Frontal cortex (tissue), 4 donors: Measurements from ENCODE around the gene POGK. TPM values are rescaled to one million over a fixed set of nuclear protein-coding genes. Genes with fewer than 3 reads are reported as not detected.
A peak's percentile ranks its signal among the peaks of the same experiment; 100 is the strongest.
"Not testable (repeated sequence)": the region's sequence is repeated elsewhere in the genome, so short reads cannot be mapped to it uniquely, and the experiment has no call there.

Source experiments
- DNase-seq, 2 donors: peaks; one replicate each; pipeline ENCODE4 v3.0.0; 2012; ENCODE audit warnings: low spot score in 2 of 2
- FAIRE-seq: peaks from 2 replicates; lab custom pipeline; 2012; peaks lifted over from hg19 to GRCh38; lab: Jason Lieb, UNC
- total RNA-seq: library from RNA; depleted of rRNA; stranded (reverse); fragments of >200 nt; gene quantifications from one replicate; pipeline ENCODE4 v1.2.3, GENCODE V29; 2014
- donor health status: control.
- donor health status: control.
- donor health status: control.

The POGK gene
- total RNA-seq, 1 donor from 2014 or later: 62.4 TPM

DNA sequence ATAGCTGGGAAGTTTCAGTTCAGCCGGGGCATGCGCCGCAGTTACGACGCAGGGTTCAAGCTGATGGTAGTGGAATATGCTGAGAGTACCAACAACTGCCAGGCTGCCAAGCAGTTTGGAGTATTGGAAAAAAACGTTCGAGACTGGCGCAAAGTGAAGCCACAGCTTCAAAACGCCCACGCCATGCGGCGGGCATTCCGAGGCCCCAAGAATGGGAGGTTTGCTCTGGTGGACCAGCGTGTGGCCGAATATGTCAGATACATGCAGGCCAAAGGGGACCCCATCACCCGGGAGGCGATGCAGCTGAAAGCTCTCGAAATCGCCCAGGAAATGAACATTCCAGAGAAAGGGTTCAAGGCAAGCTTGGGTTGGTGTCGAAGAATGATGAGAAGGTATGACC lies 9.9 kb downstream of the POGK start:
- no peak for FAIRE-seq
- DNase-seq: no peak

DNA sequence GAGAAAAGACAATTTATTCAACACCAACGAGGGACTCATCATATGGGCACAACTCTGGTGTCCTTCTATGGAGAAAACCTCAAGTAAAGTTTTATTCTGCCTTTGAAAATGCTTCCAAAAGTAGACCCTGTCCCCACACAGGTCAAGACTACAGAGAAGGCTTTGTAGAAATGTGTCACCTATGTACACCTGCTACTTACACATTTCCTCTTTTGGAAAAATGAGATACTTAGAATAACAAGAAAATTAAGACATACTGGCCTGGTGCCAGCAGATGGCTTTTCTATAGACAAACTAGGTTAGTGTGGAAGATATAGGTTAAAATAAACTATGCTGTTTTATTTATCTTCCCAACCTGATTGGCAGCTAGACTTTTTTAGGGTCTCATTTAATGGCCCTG lies 13.6 kb downstream of the POGK start:
- DNase-seq (no peak), FAIRE-seq (no peak)

DNA sequence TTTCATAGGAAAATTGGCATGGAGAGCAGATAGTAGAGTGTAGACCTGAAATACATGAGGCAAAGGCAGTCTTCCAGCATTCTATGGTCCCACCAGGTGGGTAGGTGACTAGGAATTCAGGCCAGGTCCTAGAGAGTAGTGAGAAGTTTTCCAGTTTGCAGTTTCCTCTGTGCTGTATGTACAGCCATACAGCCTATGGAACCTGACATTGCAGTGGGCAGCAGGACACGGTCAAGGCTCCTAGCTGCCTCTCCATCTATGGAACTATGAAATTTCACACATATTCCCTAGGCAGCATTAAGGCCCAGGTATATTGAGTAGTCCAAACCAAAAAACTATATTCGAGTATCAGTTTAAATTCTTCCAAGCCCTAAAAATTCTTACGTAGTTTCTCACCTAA lies 16.3 kb downstream of the POGK start:
- no peak for FAIRE-seq
- no peak for DNase-seq

GRCh38 chr1:166857995-166858394 lies 18.7 kb downstream of the POGK start:
- FAIRE-seq (no peak), DNase-seq (no peak)

- peak; percentile 19 for FAIRE-seq
These were observed 19.6 kb downstream of the POGK start for GRCh38 chr1:166858726-166859419.

DNA sequence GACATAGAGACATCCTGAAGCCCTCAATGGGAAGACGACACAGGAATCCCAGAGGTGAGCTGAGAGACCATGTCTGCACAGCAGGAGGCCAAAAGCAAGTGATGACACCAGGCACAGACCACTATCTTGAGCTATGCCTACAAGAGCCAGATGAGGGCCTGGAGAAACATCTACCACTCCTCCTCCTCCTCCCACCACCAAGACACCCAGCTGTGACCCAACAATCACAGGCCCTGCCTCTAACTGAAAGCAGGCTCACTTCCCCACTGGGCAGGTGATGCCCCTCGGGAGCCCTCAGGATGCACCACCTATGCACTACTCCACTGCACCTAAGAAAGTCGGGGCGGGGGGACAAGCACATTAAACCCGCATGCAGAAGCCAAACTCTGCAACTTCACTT lies 20.3 kb downstream of the POGK start:
- FAIRE-seq: no peak
- DNase-seq: no peak

More at GRCh38 chr1:166858726-166859419, 19.6 kb downstream of the POGK start:
- peak; percentile 32 to 49 for DNase-seq

GRCh38 chr1:166865926-166866325 lies 26.7 kb downstream of the POGK start:
- FAIRE-seq: no peak
- no peak for DNase-seq

- DNase-seq (no peak), FAIRE-seq (no peak)
These were observed 29.4 kb downstream of the POGK start for GRCh38 chr1:166868639-166869038.

- FAIRE-seq (no peak), DNase-seq (no peak)
These were observed 30.2 kb downstream of the POGK start for GRCh38 chr1:166869318-166870099.

- FAIRE-seq (no peak), DNase-seq (no peak)
These were observed 31.3 kb downstream of the POGK start for GRCh38 chr1:166870584-166870983.

- DNase-seq: no peak
- no peak for FAIRE-seq
These were observed 35.2 kb downstream of the POGK start for GRCh38 chr1:166874464-166874863.

- DNase-seq (no peak), FAIRE-seq (no peak)
These were observed 36.0 kb downstream of the POGK start for GRCh38 chr1:166875302-166875733.

DNA sequence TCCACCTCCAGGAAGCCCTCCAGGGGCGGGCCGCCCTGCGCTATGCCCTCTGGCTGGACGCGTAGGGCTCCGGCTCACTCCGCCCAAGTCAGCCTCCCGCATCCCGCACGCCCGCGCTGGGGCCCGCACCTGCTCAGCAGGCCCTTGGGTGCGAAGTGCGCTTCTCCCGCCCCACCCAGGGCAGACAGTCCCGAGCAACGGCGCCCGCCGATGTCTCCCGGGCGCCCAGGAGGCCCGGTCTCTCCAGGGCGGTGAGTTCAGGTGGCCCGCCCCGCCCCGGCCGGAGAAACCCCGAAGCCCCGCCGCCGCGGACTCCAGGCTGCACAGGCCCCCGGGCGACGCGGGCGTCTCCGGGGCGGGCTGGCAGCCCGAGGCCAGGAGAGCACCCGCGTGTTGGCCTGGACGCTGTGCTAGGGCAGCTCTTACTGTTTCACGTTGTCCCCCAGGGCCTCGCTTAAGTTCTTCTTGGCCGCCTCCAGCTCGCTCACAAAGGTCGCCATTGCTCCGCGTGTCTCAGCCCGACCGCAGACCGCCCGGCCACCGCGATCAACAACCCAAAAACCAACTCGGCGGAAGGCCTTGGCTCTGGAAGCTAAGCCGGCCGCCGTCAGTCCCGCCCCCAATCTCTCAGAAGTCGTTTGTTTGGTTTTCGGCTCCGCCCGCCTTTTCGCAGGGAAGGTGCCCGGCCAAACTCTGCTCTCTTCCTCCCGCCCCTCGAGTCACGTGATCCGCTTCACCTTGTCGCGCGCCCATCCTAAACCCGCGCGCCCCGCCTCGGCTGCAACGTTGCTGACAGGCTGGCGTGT lies 36.7 kb downstream of the POGK start, which contains the start of gene TADA1:
TSS of gene TADA1 (minus strand) at position 531 of the 806 bp plus-strand sequence. CDS start at position 500, 31 bp downstream.
- FAIRE-seq: peak; percentile 34
- peak; percentile 91 to 92 for DNase-seq

- DNase-seq: no peak
- FAIRE-seq: no peak
These were observed 37.2 kb downstream of the POGK start for GRCh38 chr1:166876540-166876838.

- not testable (repeated sequence) for DNase-seq, FAIRE-seq
These were observed 39.1 kb downstream of the POGK start for GRCh38 chr1:166878173-166878917.

- DNase-seq (no peak), FAIRE-seq (no peak)
These were observed 43.6 kb downstream of the POGK start for GRCh38 chr1:166882893-166883292.

GRCh38 chr1:166884040-166884642 lies 44.9 kb downstream of the POGK start:
- DNase-seq: peak in 1 of 2 donors; percentile 59

GRCh38 chr1:166884971-166885370 lies 45.7 kb downstream of the POGK start:
- FAIRE-seq: no peak
- DNase-seq: no peak

More at GRCh38 chr1:166884040-166884642, 44.9 kb downstream of the POGK start:
- FAIRE-seq: no peak

GRCh38 chr1:166888373-166889111 lies 49.3 kb downstream of the POGK start:
- no peak for FAIRE-seq
- no peak for DNase-seq
